Raji (cell line): Measurements from ENCODE around the gene EBF4.
A peak's percentile ranks its signal among the peaks of the same experiment; 100 is the strongest.

ENCODE experiments used
- POLR2A ChIP-seq: IDR thresholded peaks from 2 replicates; pipeline ENCODE4 v1.6.1; 2011; ENCODE audit warnings: low read depth, low read length, control low read depth; ENCODE audit not compliant: insufficient read depth

EBF4 gene

GRCh38 chr20:2692036-2692885 is at the start of gene EBF4:
EBF4 (plus strand) TSS chr20:2692780; CDS start chr20:2693646, 866 bp downstream.
- no peak for TF ChIP-seq POLR2A

GRCh38 chr20:2643708-2644107 is 48.9 kb upstream of the EBF4 start:
- TF ChIP-seq POLR2A, result no peak

- peak; percentile 87 for TF ChIP-seq POLR2A
Observed at GRCh38 chr20:2651772-2652723, 40.5 kb upstream of the EBF4 start, which contains the start of gene NOP56. NOP56 (plus strand) TSS chr20:2652632; CDS start chr20:2652661, 29 bp downstream.

- TF ChIP-seq POLR2A, result no peak; the same call in 1 of the 2 replicates
Observed at GRCh38 chr20:2652724-2653555, 39.6 kb upstream of the EBF4 start.

- TF ChIP-seq POLR2A, result no peak
Observed at GRCh38 chr20:2653556-2654383, 38.8 kb upstream of the EBF4 start.

- no peak for TF ChIP-seq POLR2A
Observed at GRCh38 chr20:2654384-2654822, 38.2 kb upstream of the EBF4 start.

- TF ChIP-seq POLR2A, result no peak
Observed at GRCh38 chr20:2654831-2655230, 37.7 kb upstream of the EBF4 start.

- TF ChIP-seq POLR2A, result no peak
Observed at GRCh38 chr20:2655331-2656116, 37.1 kb upstream of the EBF4 start.

- TF ChIP-seq POLR2A, result no peak
Observed at GRCh38 chr20:2656471-2657117, 36.0 kb upstream of the EBF4 start.

- TF ChIP-seq POLR2A, result no peak
Observed at GRCh38 chr20:2657241-2657640, 35.3 kb upstream of the EBF4 start.

GRCh38 chr20:2657674-2658073 is 34.9 kb upstream of the EBF4 start:
- TF ChIP-seq POLR2A, result no peak

- peak; percentile 46; the same call in 1 of the 2 replicates for TF ChIP-seq POLR2A
Observed at GRCh38 chr20:2658414-2659354, 33.9 kb upstream of the EBF4 start.

GRCh38 chr20:2659547-2659946 is 33.0 kb upstream of the EBF4 start:
- TF ChIP-seq POLR2A, result no peak
